Fibroblast of skin of left biceps (primary cell): ENCODE measurements around the gene MS4A12.
"Not testable (repeated sequence)": the region's sequence is repeated elsewhere in the genome, so short reads cannot be mapped to it uniquely, and the experiment has no call there.

Experiments
- DNase-seq, 2 experiments: peaks; one replicate each; pipeline ENCODE4 v3.0.0-alpha.2; 2013; ENCODE audit warnings: low read depth in 2 of 2

The MS4A12 gene, protein sequence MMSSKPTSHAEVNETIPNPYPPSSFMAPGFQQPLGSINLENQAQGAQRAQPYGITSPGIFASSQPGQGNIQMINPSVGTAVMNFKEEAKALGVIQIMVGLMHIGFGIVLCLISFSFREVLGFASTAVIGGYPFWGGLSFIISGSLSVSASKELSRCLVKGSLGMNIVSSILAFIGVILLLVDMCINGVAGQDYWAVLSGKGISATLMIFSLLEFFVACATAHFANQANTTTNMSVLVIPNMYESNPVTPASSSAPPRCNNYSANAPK

GRCh38 chr11:60492488-60493009 is at the start of gene MS4A12:
MS4A12 (plus strand) TSS chr11:60492778; CDS start chr11:60497319, 4,541 bp downstream.
- DNase-seq: no peak

GRCh38 chr11:60447070-60447469 is 45.5 kb upstream of the MS4A12 start:
- no peak for DNase-seq

DNA sequence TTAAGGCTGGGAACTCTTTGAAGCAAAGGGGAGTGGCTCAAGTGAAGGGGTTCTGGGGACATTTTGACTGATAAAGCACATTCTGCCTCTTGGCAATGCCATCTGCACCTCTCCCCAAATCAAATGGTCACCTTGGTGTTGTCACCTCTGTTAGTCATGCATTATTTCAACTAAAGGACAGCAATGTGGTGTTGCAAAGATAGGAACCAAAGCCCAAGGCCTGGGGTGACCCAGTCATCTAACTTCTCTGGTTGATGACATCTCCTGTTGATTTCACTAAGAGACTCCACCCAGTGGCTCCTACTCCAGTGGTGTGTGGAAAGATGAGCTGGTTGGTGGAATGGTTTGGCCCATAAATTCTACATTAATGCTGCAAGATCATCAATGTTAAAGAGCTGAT is 44.7 kb upstream of the MS4A12 start:
- DNase-seq: no peak

- not testable (repeated sequence) for DNase-seq
Measured at GRCh38 chr11:60451185-60451584, 41.4 kb upstream of the MS4A12 start.

DNA sequence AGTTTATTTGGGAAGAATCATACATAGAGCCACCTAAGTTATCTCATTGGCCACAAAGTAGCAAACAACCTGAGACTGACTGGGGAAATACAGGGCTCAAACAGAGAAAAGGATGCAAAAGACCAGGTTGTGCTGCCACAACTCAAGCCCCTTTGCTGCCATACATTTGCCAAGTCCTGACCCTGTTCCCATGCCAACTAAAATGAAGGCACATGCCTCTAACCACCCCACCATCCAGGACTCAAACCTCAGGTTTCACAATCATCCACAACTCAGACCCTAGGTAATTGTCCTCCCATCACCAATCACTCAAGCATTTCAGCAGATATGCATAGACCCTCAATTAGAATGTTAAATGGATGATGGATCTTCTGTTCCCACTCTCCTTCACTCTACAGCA is 38.4 kb upstream of the MS4A12 start:
- DNase-seq: no peak

DNA sequence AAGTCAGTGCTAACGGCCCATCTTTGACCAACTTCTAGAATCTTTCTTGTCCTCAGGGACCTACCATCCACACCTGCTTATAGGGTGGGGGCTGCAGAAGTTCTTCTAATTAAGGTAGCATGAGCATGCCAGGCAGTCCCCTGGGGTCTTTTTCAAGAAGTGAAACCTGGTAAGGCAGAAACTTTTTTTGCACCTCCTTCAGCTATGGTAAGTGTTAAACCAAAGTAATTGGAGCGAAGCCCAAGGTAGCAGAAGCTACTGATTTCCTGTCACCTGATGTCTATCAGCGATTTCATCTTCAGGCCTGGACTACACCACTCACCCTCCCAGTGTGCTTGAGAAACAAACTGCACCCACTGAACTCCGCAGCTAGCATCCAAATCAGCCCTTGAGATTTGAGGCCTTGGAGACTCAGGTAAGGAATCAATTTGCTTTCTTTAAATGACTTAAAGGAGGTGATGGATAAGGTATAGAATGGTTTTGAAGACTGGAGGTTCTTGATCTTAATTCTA is 37.0 kb upstream of the MS4A12 start, which contains the start of gene MS4A1:
MS4A1 (plus strand) TSS at position 317 of the 512 bp plus-strand sequence. CDS start 6,528 bp downstream, outside the sequence.
- DNase-seq: no peak

GRCh38 chr11:60457576-60457975 is 35.0 kb upstream of the MS4A12 start:
- DNase-seq: no peak

DNA sequence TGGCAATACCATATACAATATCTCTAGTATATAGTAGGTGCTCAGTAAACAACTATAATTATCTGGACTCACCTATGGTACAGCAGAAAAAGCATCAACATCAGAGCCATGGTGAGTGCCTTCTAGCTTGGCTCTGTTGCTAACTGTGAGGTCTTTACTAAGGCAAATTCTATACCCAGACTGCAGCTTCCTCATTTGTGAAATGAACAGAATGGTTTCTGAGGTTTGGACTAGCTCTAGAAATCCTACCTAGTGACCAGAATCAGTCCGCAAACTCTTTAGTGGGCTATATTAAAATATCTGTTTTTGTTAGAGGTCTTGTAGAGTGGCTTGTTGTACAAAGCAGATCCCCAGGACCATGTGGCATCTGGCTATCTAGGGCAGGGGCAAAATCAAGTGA is 33.2 kb upstream of the MS4A12 start:
- no peak for DNase-seq

- no peak for DNase-seq
Measured at GRCh38 chr11:60468829-60469228, 23.7 kb upstream of the MS4A12 start.

GRCh38 chr11:60469723-60470122 is 22.9 kb upstream of the MS4A12 start:
- DNase-seq: no peak

GRCh38 chr11:60477035-60477445 is 15.5 kb upstream of the MS4A12 start:
- no peak for DNase-seq

DNA sequence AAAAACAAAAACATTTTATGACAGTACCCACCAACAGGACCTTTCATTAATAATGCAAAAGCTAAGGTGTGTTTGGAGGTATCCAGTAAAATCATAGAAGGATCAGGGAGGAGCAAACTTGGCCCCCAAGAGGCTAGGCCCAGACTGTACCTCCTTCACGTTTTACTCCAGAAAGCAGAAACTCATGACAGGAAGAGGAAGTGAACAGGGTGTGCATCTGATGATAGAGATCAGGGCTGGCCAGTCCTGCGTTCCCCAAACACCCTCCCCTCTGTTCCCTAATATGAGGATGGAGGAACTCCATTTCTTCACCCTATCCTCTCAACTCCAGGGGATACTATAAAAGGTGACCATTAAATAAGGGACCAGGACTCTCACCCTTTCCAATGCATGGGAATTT is 10.2 kb upstream of the MS4A12 start:
- DNase-seq: no peak

GRCh38 chr11:60485987-60486386 is 6.6 kb upstream of the MS4A12 start:
- DNase-seq: no peak

- no peak for DNase-seq
Measured at GRCh38 chr11:60493454-60493853, 876 bp downstream of the MS4A12 start.

DNA sequence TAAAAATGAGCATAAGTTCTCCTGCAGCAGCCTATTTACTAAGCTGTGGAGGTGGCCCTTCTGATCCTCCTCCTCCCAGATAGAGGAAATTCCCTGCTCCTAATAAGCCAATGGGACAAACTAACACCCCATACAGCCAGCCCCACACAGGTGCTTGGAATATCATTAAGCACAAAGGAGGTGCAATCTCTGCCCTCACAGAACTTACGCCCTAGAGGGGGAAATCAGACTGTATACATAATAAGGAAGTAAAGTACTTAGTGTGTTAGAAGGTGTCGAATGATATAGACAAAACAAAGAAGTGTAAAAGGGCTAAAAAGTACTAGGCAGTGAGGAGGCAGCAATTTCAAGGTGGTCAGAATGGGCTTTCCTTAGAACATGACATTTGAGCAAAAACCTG is 5.8 kb downstream of the MS4A12 start:
- no peak for DNase-seq

GRCh38 chr11:60498853-60499252 is 6.3 kb downstream of the MS4A12 start:
- no peak for DNase-seq

DNA sequence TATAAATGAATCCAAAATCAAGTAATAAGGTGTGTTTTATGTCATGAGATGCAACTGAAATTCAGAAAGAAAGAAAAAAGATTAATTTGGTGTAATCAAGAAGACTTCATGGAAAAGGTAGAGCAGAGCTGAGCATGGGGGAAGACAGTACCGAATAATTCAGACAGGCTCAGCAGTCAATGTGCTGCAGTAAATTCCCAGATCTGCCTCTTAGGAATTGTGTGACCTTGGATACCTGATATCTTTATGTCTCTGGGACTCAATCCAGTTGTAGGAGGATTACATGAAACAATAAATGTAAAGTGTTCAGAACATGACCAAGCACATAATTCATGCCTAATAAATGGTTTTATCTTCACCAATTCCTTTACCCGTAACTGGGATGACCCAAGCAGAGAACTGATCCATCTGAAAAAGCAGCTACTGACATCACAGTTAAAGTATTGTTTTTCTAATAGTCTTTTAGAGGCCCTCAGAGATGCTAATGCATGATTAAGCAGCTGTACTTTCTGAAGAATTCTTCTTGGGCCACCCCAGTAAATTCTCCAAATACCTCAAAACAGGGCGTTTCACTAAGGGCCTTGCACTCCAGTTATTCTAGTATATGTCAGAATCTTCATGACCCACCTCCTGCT is 7.8 kb downstream of the MS4A12 start:
- DNase-seq: no peak

DNA sequence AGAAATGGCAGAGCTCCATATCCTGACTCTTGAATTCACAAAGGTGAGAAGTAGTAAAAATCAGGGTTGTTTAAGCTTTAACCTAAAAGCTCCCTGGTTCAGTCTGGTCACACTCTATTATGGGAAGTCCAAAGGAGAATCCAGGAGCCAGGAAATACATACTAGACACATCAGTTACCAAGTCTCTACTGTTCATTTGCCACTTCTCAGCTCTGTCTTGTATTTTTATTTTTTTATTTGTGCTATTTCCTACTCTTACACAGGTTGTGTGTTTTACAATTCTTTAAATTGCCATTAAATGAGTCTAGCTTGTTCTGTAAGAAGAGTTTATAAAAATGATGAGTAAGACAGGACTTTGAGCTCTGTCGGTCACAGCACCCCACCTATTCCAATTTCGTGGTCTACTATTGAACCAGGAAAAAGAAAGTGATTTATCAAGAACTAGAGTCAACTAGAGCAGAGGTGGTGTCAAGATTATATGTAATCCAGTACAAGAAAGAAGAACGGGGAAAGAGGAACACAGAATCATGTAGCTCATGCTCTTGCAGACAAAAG is 9.7 kb downstream of the MS4A12 start:
- no peak for DNase-seq

- DNase-seq: no peak
Measured at GRCh38 chr11:60504219-60504905, 11.8 kb downstream of the MS4A12 start.

DNA sequence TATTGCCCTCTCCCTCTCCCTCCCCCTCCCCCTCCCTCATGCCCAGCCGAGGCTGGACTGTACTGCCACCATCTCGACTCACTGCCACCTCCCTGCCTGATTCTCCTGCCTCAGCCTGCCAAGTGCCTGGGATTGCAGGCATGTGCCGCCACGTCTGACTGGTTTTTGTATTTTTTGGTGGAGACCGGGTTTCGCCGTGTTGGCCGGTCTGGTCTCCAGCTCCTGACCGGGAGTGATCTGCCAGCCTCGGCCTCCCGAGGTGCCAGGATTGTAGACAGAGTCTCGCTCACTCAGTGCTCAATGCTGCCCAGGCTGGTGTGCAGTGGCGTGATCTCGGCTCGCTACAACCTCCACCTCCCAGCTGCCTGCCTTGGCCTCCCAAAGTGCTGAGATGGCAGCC is 17.0 kb downstream of the MS4A12 start:
- DNase-seq: not testable (repeated sequence)

DNA sequence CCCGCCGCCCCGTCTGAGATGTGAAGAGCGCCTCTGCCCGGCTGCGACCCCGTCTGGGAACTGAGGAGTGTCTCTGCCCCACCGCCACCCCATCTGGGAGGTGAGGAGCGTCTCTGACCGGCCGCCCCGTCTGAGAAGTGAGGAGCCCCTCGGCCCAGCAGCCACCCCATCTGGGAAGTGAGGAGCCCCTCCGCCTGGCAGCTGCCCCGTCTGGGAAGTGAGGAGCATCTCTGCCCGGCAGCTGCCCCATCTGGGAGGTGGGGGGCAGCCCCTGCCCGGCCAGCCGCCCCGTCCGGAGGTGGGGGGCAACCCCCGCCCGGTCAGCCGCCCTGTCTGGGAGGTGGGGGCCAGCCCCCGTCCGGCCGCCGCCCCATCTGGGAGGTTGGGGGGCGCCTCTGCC is 17.6 kb downstream of the MS4A12 start:
- DNase-seq: not testable (repeated sequence)

DNA sequence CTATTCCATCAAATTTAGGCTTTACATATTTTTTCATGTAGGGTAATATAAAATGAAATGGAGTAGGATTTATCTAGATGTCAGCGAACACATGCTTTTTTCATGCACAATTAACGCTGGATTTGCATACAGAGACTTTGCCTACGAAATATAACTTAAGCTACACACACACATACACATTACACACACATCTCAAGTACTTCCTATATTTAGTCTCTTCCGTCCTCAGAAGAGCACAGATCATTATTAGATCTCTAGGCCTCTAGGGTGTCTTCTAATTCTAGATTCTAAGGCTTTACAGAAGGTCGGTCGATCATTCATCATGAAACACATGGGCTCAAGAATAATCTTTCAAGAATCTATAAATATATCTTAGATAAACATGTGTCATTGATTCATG is 18.8 kb downstream of the MS4A12 start:
- no peak for DNase-seq
